GM18870 (cell line): ENCODE measurements around the gene CGGBP1.
"Not testable (repeated sequence)": the region's sequence is repeated elsewhere in the genome, so short reads cannot be mapped to it uniquely, and the experiment has no call there.

Experiments
- ATAC-seq: cut with Tn5 transposase; IDR thresholded peaks from one replicate; pipeline ENCODE4 v1.9.1; 2021; ENCODE audit warnings: moderate library complexity; ENCODE audit not compliant: unreplicated experiment

Gene CGGBP1

GRCh38 chr3:88034491-88035275 lies 24.1 kb downstream of the CGGBP1 start:
- no peak for ATAC-seq

- no peak for ATAC-seq
These were observed 25.0 kb downstream of the CGGBP1 start for GRCh38 chr3:88033808-88034207.

GRCh38 chr3:88033079-88033478 lies 25.7 kb downstream of the CGGBP1 start:
- no peak for ATAC-seq

- no peak for ATAC-seq
These were observed 26.6 kb downstream of the CGGBP1 start for GRCh38 chr3:88032245-88032644.

GRCh38 chr3:88031642-88032077 lies 27.1 kb downstream of the CGGBP1 start:
- ATAC-seq, result peak; percentile 79

- no peak for ATAC-seq
These were observed 28.6 kb downstream of the CGGBP1 start for GRCh38 chr3:88030210-88030609.

GRCh38 chr3:88028876-88029275 lies 29.9 kb downstream of the CGGBP1 start:
- no peak for ATAC-seq

- ATAC-seq, result no peak
These were observed 33.7 kb downstream of the CGGBP1 start for GRCh38 chr3:88025001-88025552.

GRCh38 chr3:88019024-88019423 lies 39.8 kb downstream of the CGGBP1 start:
- ATAC-seq, result peak; percentile 98

- not testable (repeated sequence) for ATAC-seq
These were observed 43.1 kb downstream of the CGGBP1 start for GRCh38 chr3:88015656-88016055.

GRCh38 chr3:88013592-88013991 lies 45.2 kb downstream of the CGGBP1 start:
- no peak for ATAC-seq

GRCh38 chr3:88010810-88011209 lies 48.0 kb downstream of the CGGBP1 start:
- ATAC-seq, result no peak

GRCh38 chr3:88009066-88009465 lies 49.7 kb downstream of the CGGBP1 start:
- peak; percentile 35 for ATAC-seq

GRCh38 chr3:88005066-88005465 lies 53.7 kb downstream of the CGGBP1 start:
- ATAC-seq, result peak; percentile 65

- peak; percentile 37 for ATAC-seq
These were observed 55.6 kb downstream of the CGGBP1 start for GRCh38 chr3:88003115-88003755.

GRCh38 chr3:88002448-88002847 lies 56.4 kb downstream of the CGGBP1 start:
- no peak for ATAC-seq
